WERI-Rb-1 (cell line): ENCODE measurements around the gene KATNBL1.
A peak's percentile ranks its signal among the peaks of the same experiment; 100 is the strongest.

ENCODE experiments used
- DNase-seq: peaks from one replicate; pipeline ENCODE4 v3.0.0-alpha.2; 2020
- H3K27ac ChIP-seq: fragments of 250-450 bp; sonication (Bioruptor Pico); 2 replicates; pipeline ENCODE4 v1.5.1; 2020; ENCODE audit warnings: mild to moderate bottlenecking, moderate library complexity
- H3K27me3 ChIP-seq: fragments of 250-450 bp; sonication (Bioruptor Pico); 2 replicates; pipeline ENCODE4 v1.5.1; 2021; ENCODE audit warnings: mild to moderate bottlenecking, low read depth, moderate library complexity; ENCODE audit not compliant: insufficient read depth, severe bottlenecking
- H3K36me3 ChIP-seq: fragments of 250-450 bp; sonication (Bioruptor Pico); 2 replicates; pipeline ENCODE4 v1.5.1; 2020; ENCODE audit warnings: mild to moderate bottlenecking, moderate library complexity
- H3K4me3 ChIP-seq: 2 replicates; pipeline ENCODE4 v1.5.1; 2011; ENCODE audit warnings: low read depth, mild to moderate bottlenecking, control low read depth, low read length
- H3K9me3 ChIP-seq: fragments of 250-450 bp; sonication (Bioruptor Pico); 2 replicates; pipeline ENCODE4 v1.5.1; 2021; ENCODE audit warnings: mild to moderate bottlenecking, moderate library complexity; ENCODE audit not compliant: severe bottlenecking
- CTCF ChIP-seq: IDR thresholded peaks from 2 replicates; pipeline ENCODE4 v1.5.1; 2011; ENCODE audit warnings: low read depth, mild to moderate bottlenecking, control low read depth, inconsistent platforms, low read length

KATNBL1 gene

GRCh38 chr15:34101366-34102174, 108.3 kb downstream of the KATNBL1 start, which contains the start of the genes EMC7 and PGBD4:
EMC7 (minus strand) TSS chr15:34101862; CDS start chr15:34101839, 23 bp downstream.
PGBD4 (plus strand) TSS chr15:34102083; CDS start chr15:34102532, 449 bp downstream.
- no peaks in the 10 kb centered on the region for H3K9me3 ChIP-seq
- TF ChIP-seq CTCF, result no peak

GRCh38 chr15:34099914-34100313, 110.0 kb downstream of the KATNBL1 start:
- H3K4me3 ChIP-seq, result no peak overlapping the region
- no peaks in the 10 kb centered on the region for H3K27me3 ChIP-seq
- peaks cover 11% of the 10 kb centered on the region for H3K36me3 ChIP-seq
- DNase-seq, result no peak
- TF ChIP-seq CTCF, result no peak
- H3K27ac ChIP-seq, result no peak overlapping the region
- no peaks in the 10 kb centered on the region for H3K9me3 ChIP-seq

More at GRCh38 chr15:34101366-34102174, 108.3 kb downstream of the KATNBL1 start, which contains the start of the genes EMC7 and PGBD4:
- peak within 1 kb of the TSS; percentile 81 for H3K27ac ChIP-seq
- peak; percentile 99 for DNase-seq
- H3K4me3 ChIP-seq, result peak within 1 kb of the TSS; percentile 91
- H3K36me3 ChIP-seq, result peaks cover 6% of the 10 kb centered on the region
- no peaks in the 10 kb centered on the region for H3K27me3 ChIP-seq
